ENCODE measurements around the gene SLC25A25.

GRCh38 chr9:128150594-128151308, 82.7 kb downstream of the SLC25A25 start:
- TF ChIP-seq POLR2AphosphoS5 (IDR thresholded peaks at IDR 0.05; ENCODE audit: low read depth, low read length) (no peak), POLR2A (IDR thresholded peaks at IDR 0.05; ENCODE audit: low read depth, low read length) (no peak), SPI1 (IDR thresholded peaks at IDR 0.05; ENCODE audit: low read depth, low read length) (no peak), POU2F2 (IDR thresholded peaks at IDR 0.05; ENCODE audit: low read depth, low read length) (no peak)

Measured in GM12891 (cell line).